NK-92 treated with Interleukin-12 subunit alpha and Interleukin-12 subunit beta, amount 100 ng/mL, for 24 hours (cell line): Measurements from ENCODE around the gene BIRC2.
"Not testable (repeated sequence)": the region's sequence is repeated elsewhere in the genome, so short reads cannot be mapped to it uniquely, and the experiment has no call there.

Experiments
- DNase-seq: peaks from one replicate; lab custom pipeline; 2025; lab: John Stamatoyannopoulos, UW

Gene BIRC2

GRCh38 chr11:102346748-102347461 lies at the start of gene BIRC2:
TSS of gene BIRC2 (plus strand) at chr11:102347214. CDS start at chr11:102349855, 2,641 bp downstream.
- DNase-seq, result peak; percentile 90

GRCh38 chr11:102300837-102301236 lies 46.2 kb upstream of the BIRC2 start:
- not testable (repeated sequence) for DNase-seq

- DNase-seq, result no peak
Measured at GRCh38 chr11:102302241-102302640, 44.8 kb upstream of the BIRC2 start.

GRCh38 chr11:102304686-102305085 lies 42.3 kb upstream of the BIRC2 start:
- no peak for DNase-seq

- DNase-seq, result no peak
Measured at GRCh38 chr11:102305352-102306047, 41.5 kb upstream of the BIRC2 start.

- no peak for DNase-seq
Measured at GRCh38 chr11:102306048-102306597, 40.9 kb upstream of the BIRC2 start.

GRCh38 chr11:102306817-102307726 lies 39.9 kb upstream of the BIRC2 start:
- no peak for DNase-seq

GRCh38 chr11:102307727-102308038 lies 39.3 kb upstream of the BIRC2 start:
- no peak for DNase-seq

- DNase-seq, result no peak
Measured at GRCh38 chr11:102309621-102310541, 37.1 kb upstream of the BIRC2 start.

- no peak for DNase-seq
Measured at GRCh38 chr11:102312667-102313066, 34.3 kb upstream of the BIRC2 start.

GRCh38 chr11:102313238-102313940 lies 33.6 kb upstream of the BIRC2 start:
- no peak for DNase-seq

- no peak for DNase-seq
Measured at GRCh38 chr11:102314784-102315183, 32.2 kb upstream of the BIRC2 start.

- no peak for DNase-seq
Measured at GRCh38 chr11:102316346-102316904, 30.6 kb upstream of the BIRC2 start.

- DNase-seq, result peak; percentile 95
Measured at GRCh38 chr11:102317099-102317767, 29.8 kb upstream of the BIRC2 start, which contains the start of gene BIRC3. TSS of gene BIRC3 (plus strand) at chr11:102317484. CDS start at chr11:102324510, 7,026 bp downstream.

GRCh38 chr11:102317768-102318103 lies 29.3 kb upstream of the BIRC2 start:
- DNase-seq, result no peak

- DNase-seq, result peak; percentile 17
Measured at GRCh38 chr11:102318469-102318868, 28.5 kb upstream of the BIRC2 start.

- no peak for DNase-seq
Measured at GRCh38 chr11:102319544-102319943, 27.5 kb upstream of the BIRC2 start.

GRCh38 chr11:102320188-102320587 lies 26.8 kb upstream of the BIRC2 start:
- no peak for DNase-seq

GRCh38 chr11:102320679-102321078 lies 26.3 kb upstream of the BIRC2 start:
- no peak for DNase-seq

- no peak for DNase-seq
Measured at GRCh38 chr11:102322560-102322959, 24.5 kb upstream of the BIRC2 start.
